A549 (cell line): ENCODE results near the gene SRL. TPM values are rescaled to one million over a fixed set of nuclear protein-coding genes. Genes with fewer than 3 reads are reported as not detected.

ENCODE experiments used
- ATAC-seq, 2 experiments: fragments of 200-7000 bp in 1 of 2; fragments of >200 bp in 1 of 2; cut with Nextera tagmentation in 1 of 2; cut with Tn5 transposase in 1 of 2; 3 replicates each; pipeline versions ENCODE4 v1.8.0 to v1.9.1; 2018 to 2020; ENCODE audit warnings: mild to moderate bottlenecking in 1 of 2, moderate library complexity in 1 of 2
- CTCF ChIA-PET: fragments of 300-600 bp; sonication (Branson Sonifier 250); formaldehyde crosslinking; extraction: SDS; loops from one replicate; lab custom pipeline; 2021; ENCODE audit warnings: antibody characterized with exemption, inconsistent platforms; lab: Yijun Ruan, JAX
- POLR2A ChIA-PET: fragments of 350-600 bp; formaldehyde crosslinking; extraction: SDS; loops from one replicate; lab custom pipeline; 2021; ENCODE audit warnings: antibody characterized with exemption, inconsistent platforms; lab: Yijun Ruan, JAX
- DNase-seq, 2 experiments: peaks; one replicate each; pipeline versions ENCODE4 v3.0.0 to v3.0.0-alpha.2; 2011 to 2016; ENCODE audit warnings: low read depth in 1 of 2, low spot score in 1 of 2
- FAIRE-seq: peaks from 2 replicates; lab custom pipeline; 2011; peaks lifted over from hg19 to GRCh38; lab: Jason Lieb, UNC
- H3K27ac ChIP-seq, 2 experiments: fragments of >200 bp; sonication (Bioruptor Twin); formaldehyde crosslinking; 3 replicates each; pipeline ENCODE4 v1.5.1; 2016 to 2017
- H3K4me1 ChIP-seq: fragments of >200 bp; sonication (Bioruptor Twin); formaldehyde crosslinking; 3 replicates; pipeline ENCODE4 v1.6.1; 2016
- H3K4me2 ChIP-seq: fragments of >200 bp; sonication (Bioruptor Twin); formaldehyde crosslinking; 3 replicates; pipeline ENCODE4 v1.6.1; 2016
- H3K4me3 ChIP-seq: fragments of >200 bp; sonication (Bioruptor Twin); formaldehyde crosslinking; 3 replicates; pipeline ENCODE4 v1.5.1; 2016
- H3K9me3 ChIP-seq: fragments of >200 bp; sonication (Bioruptor Twin); formaldehyde crosslinking; 3 replicates; pipeline ENCODE4 v1.6.1; 2016
- ATOH8 ChIP-seq: fragments of 250-450 bp; sonication (Bioruptor Pico); IDR thresholded peaks from 2 replicates; pipeline ENCODE4 v1.5.0; 2020; ENCODE audit warnings: low read depth, mild to moderate bottlenecking, moderate library complexity
- CBX8 ChIP-seq: fragments of 200-600 bp; sonication (generic); IDR thresholded peaks from 2 replicates; pipeline ENCODE4 v1.6.1; 2016
- CHD4 ChIP-seq: fragments of 200-600 bp; sonication (generic); IDR thresholded peaks from 2 replicates; pipeline ENCODE4 v1.6.1; 2016; ENCODE audit warnings: antibody characterized with exemption, mild to moderate bottlenecking, borderline replicate concordance
- EHMT2 ChIP-seq: fragments of 200-600 bp; sonication (generic); IDR thresholded peaks from 2 replicates; pipeline ENCODE4 v1.6.1; 2016; ENCODE audit warnings: antibody characterized with exemption, low read depth, mild to moderate bottlenecking, moderate library complexity
- FOXS1 ChIP-seq: fragments of 250-450 bp; sonication (Bioruptor Pico); IDR thresholded peaks from 2 replicates; pipeline ENCODE4 v1.5.0; 2020; ENCODE audit warnings: mild to moderate bottlenecking, moderate library complexity
- GATA3 ChIP-seq: IDR thresholded peaks from 2 replicates; pipeline ENCODE4 v1.6.1; 2012; ENCODE audit warnings: borderline replicate concordance
- HOXB13 ChIP-seq: fragments of 250-450 bp; sonication (Bioruptor Pico); IDR thresholded peaks from 2 replicates; pipeline ENCODE4 v1.5.0; 2020; ENCODE audit warnings: low read depth, mild to moderate bottlenecking, moderate library complexity
- JUNB ChIP-seq: fragments of >200 bp; sonication (Bioruptor Twin); formaldehyde crosslinking; IDR thresholded peaks from 2 replicates; pipeline ENCODE4 v1.6.1; 2016
- KDM1A ChIP-seq: fragments of 200-600 bp; sonication (generic); IDR thresholded peaks from 2 replicates; pipeline ENCODE4 v1.6.1; 2016; ENCODE audit warnings: low read depth, mild to moderate bottlenecking
- MAX ChIP-seq: IDR thresholded peaks from 2 replicates; pipeline ENCODE4 v1.6.1; 2012
- MAZ ChIP-seq: fragments of 150-350 bp; IDR thresholded peaks from 2 replicates; pipeline ENCODE4 v1.6.1; 2014; ENCODE audit warnings: antibody characterized with exemption, low read depth, low read length, borderline replicate concordance
- MYC ChIP-seq: IDR thresholded peaks from 2 replicates; pipeline ENCODE4 v1.6.1; 2012; ENCODE audit warnings: mild to moderate bottlenecking, inconsistent platforms, low read length, improper control_type of control experiment, borderline replicate concordance
- NFE2L2 ChIP-seq: fragments of 150-350 bp; conservative IDR thresholded peaks from 2 replicates; pipeline ENCODE4 v1.6.1; 2014; ENCODE audit warnings: low read length
- PBX3 ChIP-seq: IDR thresholded peaks from 2 replicates; pipeline ENCODE4 v1.6.1; 2012
- POLR2AphosphoS2 ChIP-seq: conservative IDR thresholded peaks from 2 replicates; pipeline ENCODE4 v1.6.1; 2012; ENCODE audit warnings: low read length, improper control_type of control experiment, inconsistent platforms
- REST ChIP-seq: fragments of 200-600 bp; sonication (generic); IDR thresholded peaks from 2 replicates; pipeline ENCODE4 v1.6.1; 2016; ENCODE audit warnings: antibody characterized with exemption, mild to moderate bottlenecking, moderate library complexity
- TP53 ChIP-seq: fragments of 250-450 bp; sonication (Bioruptor Pico); IDR thresholded peaks from 2 replicates; pipeline ENCODE4 v1.5.0; 2021; ENCODE audit warnings: mild to moderate bottlenecking, moderate library complexity
- WGBS: methylation state at CpG from one replicate; pipeline ENCODE4 v1.1.6; 2017; ENCODE audit errors: missing lambda C conversion rate; 5-methylcytosine and 5-hydroxymethylcytosine counted together
- polyA plus RNA-seq, 4 experiments: library from polyadenylated mRNA; depleted of rRNA in 3 of 4; stranded (reverse); fragments of >200 nt; fragmentation: RNase III in 1 of 4; extraction: RNeasy Plus Mini Kit Qiagen cat#74134 plus additional on column Dnase treatment in 1 of 4; gene quantifications; 2 replicates in 3 of 4; 3 replicates in 1 of 4; pipeline ENCODE4 v1.2.3, GENCODE V29; 2011 to 2017

SRL gene
- polyA plus RNA-seq, 2 of the 4 experiments (the other 2 are of a cell fraction): 0.03 TPM; not detected in 1

GRCh38 chr16:4159726-4160125, 82.2 kb downstream of the SRL start:
- ChIA-PET CTCF (interaction anchor here (2.6 kb wide), 1 partner anchor 94 kb away, joined by 6 read pairs; no protein-coding TSS in a partner anchor), POLR2A (no interaction called here)
- TF ChIP-seq PBX3: no peak
- no peak for TF ChIP-seq ATOH8 (CRISPR knock-in tag)
- TF ChIP-seq, all 56 proteins: peak for 0
- no peak for DNase-seq
- 88% methylated on average over 17 of the region's 17 CpGs for WGBS
- FAIRE-seq: no peak
- no peaks in the 10 kb centered on the region for H3K9me3 ChIP-seq
- H3K4me2 ChIP-seq: no peak overlapping the region
- no peak overlapping the region for H3K4me3 ChIP-seq
- no peaks in the 10 kb centered on the region for H3K4me1 ChIP-seq
- no peak for ATAC-seq
- no peak overlapping the region for H3K27ac ChIP-seq

GRCh38 chr16:4158143-4159093, 83.5 kb downstream of the SRL start:
- Histone ChIP-seq H3K4me2 (no peak overlapping the region), H3K4me3 (no peak overlapping the region), H3K27ac (no peak overlapping the region), H3K9me3 (no peaks in the 10 kb centered on the region), H3K4me1 (no peaks in the 10 kb centered on the region)
- CTCF ChIA-PET: interaction anchor here (0.6 to 2.6 kb wide), 4 partner anchors 30 to 263 kb away, joined by 3 to 7 read pairs (median 4); no protein-coding TSS in a partner anchor
- POLR2A ChIA-PET: no interaction called here
- DNase-seq (no peak), ATAC-seq (no peak), FAIRE-seq (no peak)
- TF ChIP-seq MAZ (no peak), GATA3 (no peak), HOXB13 (CRISPR knock-in tag) (no peak), PBX3 (no peak), EHMT2 (no peak), JUNB (no peak), NFE2L2 (no peak), TP53 (CRISPR knock-in tag) (no peak), CHD4 (no peak), KDM1A (no peak), ATOH8 (CRISPR knock-in tag) (no peak), CBX8 (no peak), MYC (no peak), FOXS1 (CRISPR knock-in tag) (no peak), POLR2AphosphoS2 (no peak), MAX (no peak), REST (no peak)
- WGBS: 71% methylated on average over 13 of the region's 13 CpGs
